Neuronal stem cell (in vitro differentiated cells): ENCODE results near the gene MACROD1.
A peak's percentile ranks its signal among the peaks of the same experiment; 100 is the strongest.

Experiments used
- DNase-seq: peaks from one replicate; pipeline ENCODE4 v3.0.0-alpha.2; 2013; ENCODE audit warnings: low spot score
- H2AFZ ChIP-seq: one replicate; pipeline ENCODE4 v1.6.1; 2013; ENCODE audit warnings: mild to moderate bottlenecking, low read length, inconsistent platforms
- H2AK5ac ChIP-seq: 2 replicates; pipeline ENCODE4 v1.6.1; 2013; ENCODE audit warnings: low read depth, mild to moderate bottlenecking, inconsistent platforms, low read length, moderate library complexity, mixed read lengths
- H2BK120ac ChIP-seq: 2 replicates; pipeline ENCODE4 v1.6.1; 2013; ENCODE audit warnings: low read depth, mild to moderate bottlenecking, inconsistent platforms, low read length, moderate library complexity, mixed read lengths
- H2BK12ac ChIP-seq: one replicate; pipeline ENCODE4 v1.6.1; 2013; ENCODE audit warnings: low read length, inconsistent platforms
- H2BK15ac ChIP-seq: 2 replicates; pipeline ENCODE4 v1.6.1; 2013; ENCODE audit warnings: mild to moderate bottlenecking, low read length, inconsistent platforms, mixed read lengths
- H2BK5ac ChIP-seq: one replicate; pipeline ENCODE4 v1.6.1; 2013; ENCODE audit warnings: inconsistent platforms, mild to moderate bottlenecking, low read length, moderate library complexity
- H3K14ac ChIP-seq: one replicate; pipeline ENCODE4 v1.6.1; 2013; ENCODE audit warnings: low read length, inconsistent platforms
- H3K18ac ChIP-seq: 2 replicates; pipeline ENCODE4 v1.6.1; 2013; ENCODE audit warnings: low read length, inconsistent platforms
- H3K23ac ChIP-seq: 2 replicates; pipeline ENCODE4 v1.6.1; 2013; ENCODE audit warnings: low read depth, mild to moderate bottlenecking, mixed read lengths, low read length, inconsistent platforms; ENCODE audit not compliant: poor library complexity
- H3K27ac ChIP-seq: replicated peaks from 3 replicates; pipeline ENCODE4 v1.5.1; 2013; ENCODE audit warnings: low read length, inconsistent platforms
- H3K27me3 ChIP-seq, 3 experiments: 2 replicates each; pipeline ENCODE4 v1.6.1; 2013; ENCODE audit warnings: low read length in 3 of 3, mild to moderate bottlenecking in 2 of 3, inconsistent platforms in 1 of 3, low read depth in 1 of 3, mixed read lengths in 1 of 3, moderate library complexity in 1 of 3; ENCODE audit not compliant: control insufficient read depth in 3 of 3, insufficient read depth in 3 of 3
- H3K36me3 ChIP-seq, 2 donors: replicated peaks in 1 of 2; 2 replicates each; pipeline ENCODE4 v1.6.1; 2013; ENCODE audit warnings: low read length in 2 of 2; ENCODE audit not compliant: control insufficient read depth in 2 of 2, insufficient read depth in 2 of 2
- H3K4ac ChIP-seq: 2 replicates; pipeline ENCODE4 v1.6.1; 2013; ENCODE audit warnings: inconsistent platforms, mild to moderate bottlenecking, low read length, moderate library complexity
- H3K4me1 ChIP-seq, 2 donors: 1 replicate in 1 of 2; 2 replicates in 1 of 2; pipeline ENCODE4 v1.6.1; 2013; ENCODE audit warnings: low read length in 2 of 2, low read depth in 1 of 2; ENCODE audit not compliant: control insufficient read depth in 2 of 2, insufficient read depth in 1 of 2
- H3K4me2 ChIP-seq: one replicate; pipeline ENCODE4 v1.6.1; 2013; ENCODE audit warnings: mild to moderate bottlenecking, low read length, inconsistent platforms; ENCODE audit not compliant: insufficient read depth, poor library complexity, severe bottlenecking
- H3K4me3 ChIP-seq, 2 donors: 2 replicates each; pipeline ENCODE4 v1.5.1; 2013; ENCODE audit warnings: low read length in 2 of 2, mild to moderate bottlenecking in 2 of 2, inconsistent platforms in 1 of 2, moderate library complexity in 1 of 2
- H3K79me1 ChIP-seq: one replicate; pipeline ENCODE4 v1.6.1; 2013; ENCODE audit warnings: low read depth, mild to moderate bottlenecking, inconsistent platforms, low read length, moderate library complexity
- H3K9ac ChIP-seq: one replicate; pipeline ENCODE4 v1.6.1; 2013; ENCODE audit warnings: mild to moderate bottlenecking, low read depth, low read length, inconsistent platforms; ENCODE audit not compliant: poor library complexity
- H3K9me3 ChIP-seq, 2 donors: replicated peaks in 1 of 2; 2 replicates each; pipeline versions ENCODE3 to v1.6.1; 2013; ENCODE audit warnings: low read length in 2 of 2, mild to moderate bottlenecking in 2 of 2, inconsistent platforms in 1 of 2, low read depth in 1 of 2, mixed read lengths in 1 of 2, moderate library complexity in 1 of 2; ENCODE audit not compliant: control insufficient read depth in 2 of 2, insufficient read depth in 1 of 2
- H4K8ac ChIP-seq: one replicate; pipeline ENCODE4 v1.6.1; 2013; ENCODE audit warnings: low read depth, mild to moderate bottlenecking, inconsistent platforms, low read length, moderate library complexity
- H4K91ac ChIP-seq: one replicate; pipeline ENCODE4 v1.6.1; 2013; ENCODE audit warnings: low read length, low read depth, mild to moderate bottlenecking, inconsistent platforms; ENCODE audit not compliant: poor library complexity
- WGBS, 2 donors: extraction: QIAGEN DNeasy Blood & Tissue Kit; methylation state at CpG; one replicate each; pipeline ENCODE4 v1.1.7; 2013; ENCODE audit warnings: missing lambda C conversion rate in 2 of 2, mixed read lengths in 1 of 2; ENCODE audit not compliant: insufficient read length in 2 of 2, insufficient replicate concordance in 1 of 2; ENCODE audit errors: extremely low coverage in 2 of 2; 5-methylcytosine and 5-hydroxymethylcytosine counted together

MACROD1 gene

GRCh38 chr11:64022125-64022784 is 143.7 kb downstream of the MACROD1 start:
- no CpG with 5 or more reads among the region's 14 CpGs for WGBS, 2 donors
- no peak overlapping the region for H4K8ac ChIP-seq
- H3K4me2 ChIP-seq: no peak overlapping the region
- no peak overlapping the region for H3K14ac ChIP-seq
- peaks cover 0 to 4% (median 0%) of the 10 kb centered on the region in 3 experiments for H3K27me3 ChIP-seq
- peak overlapping the region; percentile 93 for H3K18ac ChIP-seq
- H4K91ac ChIP-seq: no peak overlapping the region
- peaks cover 2% of the 10 kb centered on the region for H3K79me1 ChIP-seq
- H3K4ac ChIP-seq: no peak overlapping the region
- no peak overlapping the region for H2AFZ ChIP-seq
- H3K23ac ChIP-seq: no peak overlapping the region
- peaks cover 14 to 42% of the 10 kb centered on the region in 2 donors for H3K4me1 ChIP-seq
- no peak overlapping the region for H2BK12ac ChIP-seq
- H2AK5ac ChIP-seq: peak overlapping the region; percentile 79
- H3K9ac ChIP-seq: peak overlapping the region; percentile 16
- H2BK120ac ChIP-seq: no peak overlapping the region
- no peak overlapping the region for H2BK15ac ChIP-seq
- DNase-seq: no peak
- no peak overlapping the region for H2BK5ac ChIP-seq
- no peak overlapping the region for H3K4me3 ChIP-seq
- H3K27ac ChIP-seq: no peak overlapping the region
- H3K36me3 ChIP-seq: no peaks in the 10 kb centered on the region
- H3K9me3 ChIP-seq: no peaks in the 10 kb centered on the region

DNA sequence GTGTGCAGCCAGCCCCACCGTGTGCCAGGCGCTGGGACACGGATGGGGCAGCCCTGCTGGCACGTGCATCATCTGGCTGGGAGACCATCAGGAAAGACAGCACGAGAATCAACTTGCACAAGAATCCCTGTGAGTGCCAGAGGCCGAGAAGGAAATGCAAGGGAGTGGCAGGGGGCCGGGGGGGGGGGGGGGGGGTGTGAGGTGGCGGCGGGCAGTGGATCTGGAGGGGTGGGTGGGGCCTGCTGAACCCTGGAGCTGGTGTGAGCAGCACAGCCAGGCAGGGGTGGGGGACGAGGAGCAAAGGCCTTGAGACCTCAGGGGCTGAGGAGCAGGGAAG is 144.2 kb downstream of the MACROD1 start:
- Histone ChIP-seq H3K4me2 (peak overlapping the region; percentile 18), H3K27me3 (peaks cover 0 to 4% (median 0%) of the 10 kb centered on the region in 3 experiments), H3K9ac (peak overlapping the region; percentile 70), H3K36me3 (no peaks in the 10 kb centered on the region), H4K91ac (no peak overlapping the region), H3K27ac (no peak overlapping the region), H3K4me1 (peaks cover 12 to 37% of the 10 kb centered on the region in 2 donors), H3K4me3 (no peak overlapping the region), H2AK5ac (peak overlapping the region; percentile 95), H2AFZ (no peak overlapping the region), H3K18ac (peak overlapping the region; percentile 93), H3K14ac (peak overlapping the region; percentile 56), H2BK120ac (no peak overlapping the region), H2BK15ac (peak overlapping the region; percentile 64), H3K79me1 (peaks cover 2% of the 10 kb centered on the region), H3K9me3 (no peaks in the 10 kb centered on the region), H2BK12ac (no peak overlapping the region), H2BK5ac (peak overlapping the region; percentile 66), H3K4ac (peak overlapping the region; percentile 66), H3K23ac (no peak overlapping the region), H4K8ac (no peak overlapping the region)
- no CpG with 5 or more reads among the region's 10 CpGs for WGBS, 2 donors
- no peak for DNase-seq

- H3K27me3 ChIP-seq: peaks cover 0 to 4% (median 0%) of the 10 kb centered on the region in 3 experiments
- H3K4me1 ChIP-seq: peaks cover 12 to 40% of the 10 kb centered on the region in 2 donors
- no peak overlapping the region for H3K4me2 ChIP-seq
- no peaks in the 10 kb centered on the region for H3K9me3 ChIP-seq
- H4K8ac ChIP-seq: no peak overlapping the region
- H3K36me3 ChIP-seq: no peaks in the 10 kb centered on the region
- H2BK15ac ChIP-seq: peak overlapping the region; percentile 64
- H3K4ac ChIP-seq: peak overlapping the region; percentile 66
- peak overlapping the region; percentile 90 for H3K18ac ChIP-seq
- no peak for DNase-seq
- no peak overlapping the region for H2BK120ac ChIP-seq
- peak overlapping the region; percentile 66 for H2BK5ac ChIP-seq
- peak overlapping the region; percentile 70 for H3K9ac ChIP-seq
- no peak overlapping the region for H4K91ac ChIP-seq
- WGBS, 2 donors: no CpG with 5 or more reads among the region's 22 CpGs
- peak overlapping the region; percentile 41 for H2BK12ac ChIP-seq
- peak overlapping the region; percentile 56 for H3K14ac ChIP-seq
- no peak overlapping the region for H3K23ac ChIP-seq
- H3K4me3 ChIP-seq: no peak overlapping the region
- no peak overlapping the region for H3K27ac ChIP-seq
- H2AFZ ChIP-seq: no peak overlapping the region
- peak overlapping the region; percentile 95 for H2AK5ac ChIP-seq
- peaks cover 2% of the 10 kb centered on the region for H3K79me1 ChIP-seq
Observed at GRCh38 chr11:64020976-64021756, 144.7 kb downstream of the MACROD1 start.
